GM23338 (cell line): ENCODE measurements around the gene SUPV3L1. TPM values are rescaled to one million over a fixed set of nuclear protein-coding genes. Genes with fewer than 3 reads are reported as not detected.

ENCODE experiments used
- ATAC-seq: fragments of 200-7000 bp; cut with Tn5 transposase; 3 replicates; pipeline ENCODE4 v1.9.1; 2020
- DNase-seq: peaks from one replicate; pipeline ENCODE4 v3.0.0-alpha.2; 2015; ENCODE audit warnings: low spot score
- H2AFZ ChIP-seq: fragments of 200-600 bp; sonication (generic); 2 replicates; pipeline ENCODE4 v1.8.0; 2016; ENCODE audit warnings: antibody characterized with exemption, mild to moderate bottlenecking, moderate library complexity
- H3F3A ChIP-seq: fragments of 200-600 bp; sonication (generic); replicated peaks from 2 replicates; pipeline ENCODE4 v1.8.0; 2017; ENCODE audit warnings: antibody characterized with exemption, mixed run types, low read depth
- H3K27ac ChIP-seq: fragments of 200-600 bp; sonication (generic); 2 replicates; pipeline ENCODE4 v1.6.1; 2016; ENCODE audit warnings: low read depth
- H3K27me3 ChIP-seq: fragments of 200-600 bp; sonication (generic); 2 replicates; pipeline ENCODE4 v1.8.0; 2016; ENCODE audit warnings: mild to moderate bottlenecking, mixed run types, moderate library complexity; ENCODE audit not compliant: insufficient read depth
- H3K36me3 ChIP-seq: fragments of 200-600 bp; sonication (generic); 2 replicates; pipeline ENCODE4 v1.8.0; 2016; ENCODE audit warnings: mild to moderate bottlenecking; ENCODE audit not compliant: insufficient read depth
- H3K4me1 ChIP-seq: fragments of 200-600 bp; sonication (generic); 2 replicates; pipeline ENCODE4 v1.8.0; 2016; ENCODE audit warnings: mild to moderate bottlenecking, moderate library complexity; ENCODE audit not compliant: insufficient read depth
- H3K4me2 ChIP-seq: fragments of 200-600 bp; sonication (generic); 2 replicates; pipeline ENCODE4 v1.7.1; 2017; ENCODE audit warnings: mixed run types
- H3K4me3 ChIP-seq: fragments of 200-600 bp; sonication (generic); 2 replicates; pipeline ENCODE4 v1.6.1; 2016; ENCODE audit warnings: mixed run types
- H3K79me2 ChIP-seq: fragments of 200-600 bp; sonication (generic); replicated peaks from 2 replicates; pipeline ENCODE4 v1.8.0; 2017; ENCODE audit warnings: mild to moderate bottlenecking; ENCODE audit not compliant: insufficient read depth
- H3K9me2 ChIP-seq: fragments of 200-600 bp; sonication (generic); 2 replicates; pipeline ENCODE4 v1.8.0; 2017; ENCODE audit not compliant: insufficient read depth
- H4K20me1 ChIP-seq: fragments of 200-600 bp; sonication (generic); replicated peaks from 2 replicates; pipeline ENCODE4 v1.8.0; 2017; ENCODE audit warnings: mild to moderate bottlenecking; ENCODE audit not compliant: insufficient read depth
- H3K27ac Mint-ChIP-seq: 2 replicates; pipeline ENCODE4 v1.8.0; 2020; ENCODE audit warnings: inconsistent platforms, mild to moderate bottlenecking, moderate library complexity, mixed read lengths
- H3K27me3 Mint-ChIP-seq: 3 replicates; pipeline ENCODE4 v1.8.0; 2022; ENCODE audit warnings: low read depth, mild to moderate bottlenecking, moderate library complexity, mixed read lengths, inconsistent platforms; ENCODE audit not compliant: insufficient read depth, poor library complexity
- H3K36me3 Mint-ChIP-seq: 3 replicates; pipeline ENCODE4 v1.8.0; 2021; ENCODE audit warnings: low read depth, mild to moderate bottlenecking, inconsistent platforms, moderate library complexity, mixed read lengths
- H3K4me1 Mint-ChIP-seq: 3 replicates; pipeline ENCODE4 v1.8.0; 2020; ENCODE audit warnings: mild to moderate bottlenecking, inconsistent platforms, mixed read lengths
- H3K4me3 Mint-ChIP-seq: 3 replicates; pipeline ENCODE4 v1.8.0; 2021; ENCODE audit warnings: moderate library complexity, mild to moderate bottlenecking, inconsistent platforms, mixed read lengths
- H3K9me3 Mint-ChIP-seq: 3 replicates; pipeline ENCODE4 v1.8.0; 2020; ENCODE audit warnings: moderate library complexity, mild to moderate bottlenecking, inconsistent platforms, mixed read lengths
- CTCF ChIP-seq, 2 experiments: fragments of 200-600 bp in 1 of 2; sonication (generic) in 1 of 2; conservative IDR thresholded peaks; 2 replicates each; pipeline versions ENCODE4 v1.5.1 to v1.6.1; 2016 to 2017; ENCODE audit warnings: antibody characterized with exemption in 2 of 2, low read depth in 2 of 2, mild to moderate bottlenecking in 2 of 2, moderate library complexity in 1 of 2
- ETS1 ChIP-seq: IDR thresholded peaks from 2 replicates; pipeline ENCODE4 v1.6.1; 2016; ENCODE audit warnings: antibody characterized with exemption
- EZH2 ChIP-seq: fragments of 200-600 bp; sonication (generic); IDR thresholded peaks from one replicate; pipeline ENCODE4 v1.8.0; 2017; ENCODE audit warnings: antibody characterized with exemption, mild to moderate bottlenecking, low read depth; ENCODE audit not compliant: unreplicated experiment
- JUNB ChIP-seq: IDR thresholded peaks from one replicate; pipeline ENCODE4 v1.6.1; 2016; ENCODE audit warnings: antibody characterized with exemption; ENCODE audit not compliant: unreplicated experiment
- NANOG ChIP-seq: IDR thresholded peaks from 2 replicates; pipeline ENCODE4 v1.6.1; 2016; ENCODE audit warnings: antibody characterized with exemption, borderline replicate concordance
- POLR2AphosphoS5 ChIP-seq: IDR thresholded peaks from 2 replicates; pipeline ENCODE4 v1.6.1; 2016; ENCODE audit warnings: antibody characterized with exemption, low read depth
- REST ChIP-seq: IDR thresholded peaks from one replicate; pipeline ENCODE4 v1.6.1; 2018; ENCODE audit warnings: antibody characterized with exemption; ENCODE audit not compliant: unreplicated experiment
- ZNF114 ChIP-seq: fragments of 250-450 bp; sonication (Bioruptor Pico); IDR thresholded peaks from 2 replicates; pipeline ENCODE4 v1.5.0; 2020; ENCODE audit warnings: mild to moderate bottlenecking, moderate library complexity
- ZNF331 ChIP-seq: fragments of 250-450 bp; sonication (Bioruptor Pico); IDR thresholded peaks from 2 replicates; pipeline ENCODE4 v1.5.0; 2020; ENCODE audit warnings: low read depth, mild to moderate bottlenecking, moderate library complexity
- polyA plus RNA-seq: library from polyadenylated mRNA; unstranded; fragments of >200 nt; fragmentation: Nextera tagmentation; extraction: Ambion mirVana; gene quantifications from 2 replicates; pipeline ENCODE4 v1.2.1, GENCODE V29; 2016
- total RNA-seq: library from RNA; depleted of rRNA; stranded (reverse); fragments of >200 nt; shearing (Covaris generic); gene quantifications from 2 replicates; pipeline ENCODE4 v1.2.3, GENCODE V29; 2014

Gene SUPV3L1
- total and polyA plus RNA-seq, 2 experiments from 2014 or later, result 29.9 to 45.2 TPM

- no peaks in the 10 kb centered on the region for H3K4me1 Mint-ChIP-seq
- no peak for TF ChIP-seq ETS1
- no peak overlapping the region for H3K27ac ChIP-seq
These were observed 19.2 kb upstream of the SUPV3L1 start for GRCh38 chr10:69160809-69161241.

GRCh38 chr10:69168493-69168892, 11.5 kb upstream of the SUPV3L1 start:
- Histone ChIP-seq H3K9me2 (no peaks in the 10 kb centered on the region), H3K79me2 (no peaks in the 10 kb centered on the region), H3K27ac (no peak overlapping the region), H4K20me1 (0 out of 2 replicates have a peak, but pooled peaks cover 2% of the 10 kb centered on the region), H3K4me3 (no peak overlapping the region), H2AFZ (no peak overlapping the region), H3K27me3 (no peaks in the 10 kb centered on the region), H3K4me2 (no peak overlapping the region), H3K4me1 (no peaks in the 10 kb centered on the region), H3F3A (no peaks in the 10 kb centered on the region), H3K36me3 (peaks cover 7% of the 10 kb centered on the region; the same call in 1 of the 2 replicates)
- Mint-ChIP-seq H3K4me3 (no peak overlapping the region), H3K36me3 (peaks cover 13% of the 10 kb centered on the region; the same call in 2 of the 3 replicates), H3K9me3 (no peaks in the 10 kb centered on the region), H3K27me3 (no peaks in the 10 kb centered on the region), H3K27ac (no peak overlapping the region), H3K4me1 (no peaks in the 10 kb centered on the region)
- ATAC-seq (no peak), DNase-seq (no peak)
- TF ChIP-seq NANOG, result no peak
- TF ChIP-seq REST, result no peak
- TF ChIP-seq ZNF331 (CRISPR knock-in tag), result no peak
- no peak for TF ChIP-seq ZNF114 (CRISPR knock-in tag)
- TF ChIP-seq POLR2AphosphoS5, result no peak
- no peak for TF ChIP-seq EZH2
- TF ChIP-seq CTCF (conservative IDR thresholded peaks at IDR 0.05; ENCODE audit: low read depth in 2 of 2), result no peak
- TF ChIP-seq JUNB, result no peak
- no peak for TF ChIP-seq ETS1

More at GRCh38 chr10:69160809-69161241, 19.2 kb upstream of the SUPV3L1 start:
- no peak overlapping the region for H3K27ac Mint-ChIP-seq
- Histone ChIP-seq H3K4me2 (no peak overlapping the region), H3F3A (no peaks in the 10 kb centered on the region), H3K36me3 (peaks cover 8% of the 10 kb centered on the region; the same call in 1 of the 2 replicates), H4K20me1 (no peaks in the 10 kb centered on the region; the same call in 1 of the 2 replicates), H3K9me2 (no peaks in the 10 kb centered on the region), H3K4me3 (no peak overlapping the region), H3K4me1 (no peaks in the 10 kb centered on the region), H3K79me2 (no peaks in the 10 kb centered on the region), H2AFZ (no peak overlapping the region), H3K27me3 (no peaks in the 10 kb centered on the region)
- no peak overlapping the region for H3K4me3 Mint-ChIP-seq
- peaks cover 13% of the 10 kb centered on the region for H3K36me3 Mint-ChIP-seq
- H3K9me3 Mint-ChIP-seq, result no peaks in the 10 kb centered on the region
- peaks cover 3% of the 10 kb centered on the region for H3K27me3 Mint-ChIP-seq
- ATAC-seq, result no peak
- DNase-seq, result no peak
